ENCODE data around the gene CEP104.

The CEP104 gene

GRCh38 chr1:3842912-3843311, 14.1 kb downstream of the CEP104 start:
- Histone ChIP-seq H2AFZ (ENCODE audit: low read length) (no peak overlapping the region), H4K8ac (ENCODE audit: low read depth, low read length) (no peak overlapping the region), H3K4me1 (ENCODE audit: control insufficient read depth in 2 of 2, insufficient read depth in 1 of 2, low read depth in 1 of 2, low read length in 2 of 2) (peaks cover 0 to 2% of the 10 kb centered on the region in 2 donors), H2BK120ac (ENCODE audit: low read depth, low read length) (no peak overlapping the region), H3K9me3 (replicated peaks in 1 of 2; ENCODE audit: control insufficient read depth in 2 of 2, insufficient read depth in 1 of 2, low read depth in 1 of 2, low read length in 2 of 2) (no peaks in the 10 kb centered on the region), H2BK15ac (ENCODE audit: low read length) (no peak overlapping the region), H3K36me3 (replicated peaks in 1 of 2; ENCODE audit: control insufficient read depth in 2 of 2, insufficient read depth in 2 of 2, low read length in 2 of 2) (peaks cover 19 to 42% of the 10 kb centered on the region in 2 donors), H3K4ac (ENCODE audit: low read length) (no peak overlapping the region), H3K18ac (ENCODE audit: low read length) (no peak overlapping the region), H3K79me1 (ENCODE audit: low read depth, low read length) (no peaks in the 10 kb centered on the region), H3K4me2 (ENCODE audit: insufficient read depth, low read length, poor library complexity, severe bottlenecking) (no peak overlapping the region), H2BK5ac (ENCODE audit: low read length) (no peak overlapping the region), H3K27me3 (ENCODE audit: control insufficient read depth in 3 of 3, insufficient read depth in 3 of 3, low read depth in 1 of 3, low read length in 3 of 3) (no peaks in the 10 kb centered on the region), H2AK5ac (ENCODE audit: low read depth, low read length) (no peak overlapping the region), H3K14ac (ENCODE audit: low read length) (no peak overlapping the region), H4K91ac (ENCODE audit: low read depth, low read length, poor library complexity) (no peak overlapping the region), H3K9ac (ENCODE audit: low read depth, low read length, poor library complexity) (no peak overlapping the region), H3K4me3 (ENCODE audit: low read length in 2 of 2) (no peak overlapping the region), H3K27ac (replicated peaks; ENCODE audit: low read length) (no peak overlapping the region), H2BK12ac (ENCODE audit: low read length) (no peak overlapping the region), H3K23ac (ENCODE audit: low read depth, low read length, poor library complexity) (no peak overlapping the region)
- WGBS, 2 donors (ENCODE audit: extremely low coverage in 2 of 2, insufficient read length in 2 of 2, insufficient replicate concordance in 1 of 2), result no CpG with 5 or more reads among the region's 9 CpGs
- DNase-seq (ENCODE audit: low spot score), result no peak

- no peak overlapping the region for H2AFZ ChIP-seq (ENCODE audit: low read length)
- H3K4me3 ChIP-seq (ENCODE audit: low read length in 2 of 2), result no peak overlapping the region
- no peak overlapping the region for H4K8ac ChIP-seq (ENCODE audit: low read depth, low read length)
- no peaks in the 10 kb centered on the region for H3K79me1 ChIP-seq (ENCODE audit: low read depth, low read length)
- H3K36me3 ChIP-seq (replicated peaks in 1 of 2; ENCODE audit: control insufficient read depth in 2 of 2, insufficient read depth in 2 of 2, low read length in 2 of 2), result peaks cover 29 to 46% of the 10 kb centered on the region in 2 donors
- no peak overlapping the region for H2BK120ac ChIP-seq (ENCODE audit: low read depth, low read length)
- no peak overlapping the region for H4K91ac ChIP-seq (ENCODE audit: low read depth, low read length, poor library complexity)
- H2BK15ac ChIP-seq (ENCODE audit: low read length), result no peak overlapping the region
- no peak overlapping the region for H3K4me2 ChIP-seq (ENCODE audit: insufficient read depth, low read length, poor library complexity, severe bottlenecking)
- no peak overlapping the region for H3K14ac ChIP-seq (ENCODE audit: low read length)
- H2BK5ac ChIP-seq (ENCODE audit: low read length), result no peak overlapping the region
- peaks cover 0 to 2% of the 10 kb centered on the region in 2 donors for H3K4me1 ChIP-seq (ENCODE audit: control insufficient read depth in 2 of 2, insufficient read depth in 1 of 2, low read depth in 1 of 2, low read length in 2 of 2)
- peaks cover 0 to 7% of the 10 kb centered on the region in 2 donors for H3K9me3 ChIP-seq (replicated peaks in 1 of 2; ENCODE audit: control insufficient read depth in 2 of 2, insufficient read depth in 1 of 2, low read depth in 1 of 2, low read length in 2 of 2)
- DNase-seq (ENCODE audit: low spot score), result no peak
- no peak overlapping the region for H2BK12ac ChIP-seq (ENCODE audit: low read length)
- no peaks in the 10 kb centered on the region for H3K27me3 ChIP-seq (ENCODE audit: control insufficient read depth in 3 of 3, insufficient read depth in 3 of 3, low read depth in 1 of 3, low read length in 3 of 3)
- H3K4ac ChIP-seq (ENCODE audit: low read length), result no peak overlapping the region
- H3K18ac ChIP-seq (ENCODE audit: low read length), result no peak overlapping the region
- H3K27ac ChIP-seq (replicated peaks; ENCODE audit: low read length), result no peak overlapping the region
- H2AK5ac ChIP-seq (ENCODE audit: low read depth, low read length), result no peak overlapping the region
- no CpG with 5 or more reads among the region's 7 CpGs for WGBS, 2 donors (ENCODE audit: extremely low coverage in 2 of 2, insufficient read length in 2 of 2, insufficient replicate concordance in 1 of 2)
- H3K9ac ChIP-seq (ENCODE audit: low read depth, low read length, poor library complexity), result no peak overlapping the region
- no peak overlapping the region for H3K23ac ChIP-seq (ENCODE audit: low read depth, low read length, poor library complexity)
Measured at GRCh38 chr1:3841491-3841890, 15.5 kb downstream of the CEP104 start.

- no peak overlapping the region for H2BK15ac ChIP-seq (ENCODE audit: low read length)
- peaks cover 28 to 52% of the 10 kb centered on the region in 2 donors for H3K36me3 ChIP-seq (replicated peaks in 1 of 2; ENCODE audit: control insufficient read depth in 2 of 2, insufficient read depth in 2 of 2, low read length in 2 of 2)
- H2BK120ac ChIP-seq (ENCODE audit: low read depth, low read length), result no peak overlapping the region
- H3K79me1 ChIP-seq (ENCODE audit: low read depth, low read length), result no peaks in the 10 kb centered on the region
- no peak overlapping the region for H3K4me2 ChIP-seq (ENCODE audit: insufficient read depth, low read length, poor library complexity, severe bottlenecking)
- H4K91ac ChIP-seq (ENCODE audit: low read depth, low read length, poor library complexity), result no peak overlapping the region
- no peak overlapping the region for H3K4ac ChIP-seq (ENCODE audit: low read length)
- no peak overlapping the region for H2BK12ac ChIP-seq (ENCODE audit: low read length)
- H3K9me3 ChIP-seq (replicated peaks in 1 of 2; ENCODE audit: control insufficient read depth in 2 of 2, insufficient read depth in 1 of 2, low read depth in 1 of 2, low read length in 2 of 2), result peaks cover 0 to 7% of the 10 kb centered on the region in 2 donors
- no peak overlapping the region for H2BK5ac ChIP-seq (ENCODE audit: low read length)
- no peak for DNase-seq (ENCODE audit: low spot score)
- no peaks in the 10 kb centered on the region for H3K4me1 ChIP-seq (ENCODE audit: control insufficient read depth in 2 of 2, insufficient read depth in 1 of 2, low read depth in 1 of 2, low read length in 2 of 2)
- no peak overlapping the region for H3K9ac ChIP-seq (ENCODE audit: low read depth, low read length, poor library complexity)
- WGBS, 2 donors (ENCODE audit: extremely low coverage in 2 of 2, insufficient read length in 2 of 2, insufficient replicate concordance in 1 of 2), result no CpG with 5 or more reads among the region's 11 CpGs
- no peak overlapping the region for H2AK5ac ChIP-seq (ENCODE audit: low read depth, low read length)
- H3K23ac ChIP-seq (ENCODE audit: low read depth, low read length, poor library complexity), result no peak overlapping the region
- no peak overlapping the region for H3K4me3 ChIP-seq (ENCODE audit: low read length in 2 of 2)
- no peak overlapping the region for H2AFZ ChIP-seq (ENCODE audit: low read length)
- H3K14ac ChIP-seq (ENCODE audit: low read length), result no peak overlapping the region
- no peaks in the 10 kb centered on the region for H3K27me3 ChIP-seq (ENCODE audit: control insufficient read depth in 3 of 3, insufficient read depth in 3 of 3, low read depth in 1 of 3, low read length in 3 of 3)
- no peak overlapping the region for H4K8ac ChIP-seq (ENCODE audit: low read depth, low read length)
- H3K27ac ChIP-seq (replicated peaks; ENCODE audit: low read length), result no peak overlapping the region
- no peak overlapping the region for H3K18ac ChIP-seq (ENCODE audit: low read length)
Measured at GRCh38 chr1:3838788-3839187, 18.2 kb downstream of the CEP104 start.

- Histone ChIP-seq H3K23ac (ENCODE audit: low read depth, low read length, poor library complexity) (no peak overlapping the region), H2AK5ac (ENCODE audit: low read depth, low read length) (no peak overlapping the region), H3K4me3 (ENCODE audit: low read length in 2 of 2) (no peak overlapping the region), H4K8ac (ENCODE audit: low read depth, low read length) (no peak overlapping the region), H2AFZ (ENCODE audit: low read length) (no peak overlapping the region), H3K36me3 (replicated peaks in 1 of 2; ENCODE audit: control insufficient read depth in 2 of 2, insufficient read depth in 2 of 2, low read length in 2 of 2) (peaks cover 30 to 58% of the 10 kb centered on the region in 2 donors), H3K4me2 (ENCODE audit: insufficient read depth, low read length, poor library complexity, severe bottlenecking) (no peak overlapping the region), H3K27ac (replicated peaks; ENCODE audit: low read length) (no peak overlapping the region), H3K18ac (ENCODE audit: low read length) (no peak overlapping the region), H3K4ac (ENCODE audit: low read length) (no peak overlapping the region), H2BK120ac (ENCODE audit: low read depth, low read length) (no peak overlapping the region), H2BK5ac (ENCODE audit: low read length) (no peak overlapping the region), H3K9ac (ENCODE audit: low read depth, low read length, poor library complexity) (no peak overlapping the region), H3K4me1 (ENCODE audit: control insufficient read depth in 2 of 2, insufficient read depth in 1 of 2, low read depth in 1 of 2, low read length in 2 of 2) (no peaks in the 10 kb centered on the region), H2BK15ac (ENCODE audit: low read length) (no peak overlapping the region), H4K91ac (ENCODE audit: low read depth, low read length, poor library complexity) (no peak overlapping the region), H3K79me1 (ENCODE audit: low read depth, low read length) (no peaks in the 10 kb centered on the region), H3K27me3 (ENCODE audit: control insufficient read depth in 3 of 3, insufficient read depth in 3 of 3, low read depth in 1 of 3, low read length in 3 of 3) (no peaks in the 10 kb centered on the region), H2BK12ac (ENCODE audit: low read length) (no peak overlapping the region), H3K9me3 (replicated peaks in 1 of 2; ENCODE audit: control insufficient read depth in 2 of 2, insufficient read depth in 1 of 2, low read depth in 1 of 2, low read length in 2 of 2) (peaks cover 0 to 7% of the 10 kb centered on the region in 2 donors), H3K14ac (ENCODE audit: low read length) (no peak overlapping the region)
- DNase-seq (ENCODE audit: low spot score), result no peak
- no CpG with 5 or more reads among the region's 1 CpG for WGBS, 2 donors (ENCODE audit: extremely low coverage in 2 of 2, insufficient read length in 2 of 2, insufficient replicate concordance in 1 of 2)
Measured at GRCh38 chr1:3837685-3838084, 19.3 kb downstream of the CEP104 start.

Measured in neuronal stem cell (in vitro differentiated cells).